HL-60 (cell line): ENCODE data around the gene CHRNB1.

ENCODE experiments used
- POLR2AphosphoS5 ChIP-seq: IDR thresholded peaks from 2 replicates; pipeline ENCODE4 v1.6.1; 2012; ENCODE audit warnings: low read depth
- SPI1 ChIP-seq: IDR thresholded peaks from 2 replicates; pipeline ENCODE4 v1.6.1; 2012; ENCODE audit warnings: low read depth, mild to moderate bottlenecking, borderline replicate concordance
- TF ChIP-seq, protein P1 (sequence below): IDR thresholded peaks from one replicate; pipeline ENCODE4 v1.5.1; 2011; ENCODE audit warnings: low read length, control low read depth, inconsistent platforms; ENCODE audit not compliant: insufficient read depth
- TF ChIP-seq, protein P2 (sequence below): IDR thresholded peaks from 2 replicates; pipeline ENCODE4 v1.6.1; 2012; ENCODE audit warnings: low read depth; ENCODE audit not compliant: insufficient replicate concordance

DNA sequence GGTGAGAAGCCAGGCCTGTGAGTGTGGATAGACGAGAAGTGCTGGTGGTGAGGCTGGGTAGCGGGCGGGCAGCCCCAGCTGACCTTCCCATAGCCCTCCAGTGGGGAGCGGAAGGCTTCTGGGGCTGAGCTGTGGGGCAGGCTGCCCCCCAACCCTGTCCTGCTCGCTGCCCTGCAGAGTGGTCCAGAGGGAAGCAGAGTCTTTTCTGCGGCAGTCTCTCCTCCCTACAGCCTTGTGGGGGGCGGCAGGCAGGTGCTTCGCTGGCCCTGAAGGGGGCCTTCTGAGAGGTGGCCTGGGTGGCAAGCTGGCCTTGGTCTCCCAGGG is 33.5 kb upstream of the CHRNB1 start:
- TF ChIP-seq, protein P1, sequence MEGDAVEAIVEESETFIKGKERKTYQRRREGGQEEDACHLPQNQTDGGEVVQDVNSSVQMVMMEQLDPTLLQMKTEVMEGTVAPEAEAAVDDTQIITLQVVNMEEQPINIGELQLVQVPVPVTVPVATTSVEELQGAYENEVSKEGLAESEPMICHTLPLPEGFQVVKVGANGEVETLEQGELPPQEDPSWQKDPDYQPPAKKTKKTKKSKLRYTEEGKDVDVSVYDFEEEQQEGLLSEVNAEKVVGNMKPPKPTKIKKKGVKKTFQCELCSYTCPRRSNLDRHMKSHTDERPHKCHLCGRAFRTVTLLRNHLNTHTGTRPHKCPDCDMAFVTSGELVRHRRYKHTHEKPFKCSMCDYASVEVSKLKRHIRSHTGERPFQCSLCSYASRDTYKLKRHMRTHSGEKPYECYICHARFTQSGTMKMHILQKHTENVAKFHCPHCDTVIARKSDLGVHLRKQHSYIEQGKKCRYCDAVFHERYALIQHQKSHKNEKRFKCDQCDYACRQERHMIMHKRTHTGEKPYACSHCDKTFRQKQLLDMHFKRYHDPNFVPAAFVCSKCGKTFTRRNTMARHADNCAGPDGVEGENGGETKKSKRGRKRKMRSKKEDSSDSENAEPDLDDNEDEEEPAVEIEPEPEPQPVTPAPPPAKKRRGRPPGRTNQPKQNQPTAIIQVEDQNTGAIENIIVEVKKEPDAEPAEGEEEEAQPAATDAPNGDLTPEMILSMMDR = no peak
- TF ChIP-seq POLR2AphosphoS5 (no peak), SPI1 (no peak)
- TF ChIP-seq, protein P2, sequence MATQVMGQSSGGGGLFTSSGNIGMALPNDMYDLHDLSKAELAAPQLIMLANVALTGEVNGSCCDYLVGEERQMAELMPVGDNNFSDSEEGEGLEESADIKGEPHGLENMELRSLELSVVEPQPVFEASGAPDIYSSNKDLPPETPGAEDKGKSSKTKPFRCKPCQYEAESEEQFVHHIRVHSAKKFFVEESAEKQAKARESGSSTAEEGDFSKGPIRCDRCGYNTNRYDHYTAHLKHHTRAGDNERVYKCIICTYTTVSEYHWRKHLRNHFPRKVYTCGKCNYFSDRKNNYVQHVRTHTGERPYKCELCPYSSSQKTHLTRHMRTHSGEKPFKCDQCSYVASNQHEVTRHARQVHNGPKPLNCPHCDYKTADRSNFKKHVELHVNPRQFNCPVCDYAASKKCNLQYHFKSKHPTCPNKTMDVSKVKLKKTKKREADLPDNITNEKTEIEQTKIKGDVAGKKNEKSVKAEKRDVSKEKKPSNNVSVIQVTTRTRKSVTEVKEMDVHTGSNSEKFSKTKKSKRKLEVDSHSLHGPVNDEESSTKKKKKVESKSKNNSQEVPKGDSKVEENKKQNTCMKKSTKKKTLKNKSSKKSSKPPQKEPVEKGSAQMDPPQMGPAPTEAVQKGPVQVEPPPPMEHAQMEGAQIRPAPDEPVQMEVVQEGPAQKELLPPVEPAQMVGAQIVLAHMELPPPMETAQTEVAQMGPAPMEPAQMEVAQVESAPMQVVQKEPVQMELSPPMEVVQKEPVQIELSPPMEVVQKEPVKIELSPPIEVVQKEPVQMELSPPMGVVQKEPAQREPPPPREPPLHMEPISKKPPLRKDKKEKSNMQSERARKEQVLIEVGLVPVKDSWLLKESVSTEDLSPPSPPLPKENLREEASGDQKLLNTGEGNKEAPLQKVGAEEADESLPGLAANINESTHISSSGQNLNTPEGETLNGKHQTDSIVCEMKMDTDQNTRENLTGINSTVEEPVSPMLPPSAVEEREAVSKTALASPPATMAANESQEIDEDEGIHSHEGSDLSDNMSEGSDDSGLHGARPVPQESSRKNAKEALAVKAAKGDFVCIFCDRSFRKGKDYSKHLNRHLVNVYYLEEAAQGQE = no peak
